Left lung (tissue), 10 donors: ENCODE measurements around the gene MROH7. TPM values are rescaled to one million over a fixed set of nuclear protein-coding genes. Genes with fewer than 3 reads are reported as not detected.
"Not testable (repeated sequence)": the region's sequence is repeated elsewhere in the genome, so short reads cannot be mapped to it uniquely, and the experiment has no call there.

Source experiments
- ATAC-seq: fragments of 200-7000 bp; cut with Tn5 transposase; one replicate; pipeline ENCODE4 v1.9.1; 2020; ENCODE audit warnings: moderate library complexity
- DNase-seq, 4 donors: peaks; one replicate each; pipeline ENCODE4 v3.0.0-alpha.2; 2013 to 2020
- H3K27ac ChIP-seq, 2 donors: fragments of 200-600 bp; sonication (generic) in 1 of 2; one replicate each; pipeline versions ENCODE4 v1.5.0 to v1.8.0; 2020 to 2021
- H3K27me3 ChIP-seq, 2 donors: fragments of 200-600 bp; sonication (generic) in 1 of 2; one replicate each; pipeline versions ENCODE4 v1.5.0 to v1.8.0; 2020 to 2021
- H3K36me3 ChIP-seq, 2 donors: fragments of 200-600 bp; sonication (generic) in 1 of 2; one replicate each; pipeline versions ENCODE4 v1.5.0 to v1.8.0; 2020 to 2021
- H3K4me1 ChIP-seq, 2 donors: fragments of 200-600 bp; one replicate each; pipeline ENCODE4 v1.8.0; 2021
- H3K4me3 ChIP-seq, 2 donors: fragments of 200-600 bp; sonication (generic) in 1 of 2; one replicate each; pipeline versions ENCODE4 v1.5.0 to v1.8.0; 2020 to 2021; ENCODE audit warnings: mild to moderate bottlenecking in 1 of 2
- H3K9me3 ChIP-seq, 2 donors: fragments of 200-600 bp; sonication (generic) in 1 of 2; one replicate each; pipeline versions ENCODE4 v1.5.0 to v1.8.0; 2020 to 2021
- CTCF ChIP-seq, 2 donors: fragments of 200-600 bp; sonication (generic) in 1 of 2; IDR thresholded peaks; one replicate each; pipeline versions ENCODE4 v1.5.0 to v1.8.0; 2021; ENCODE audit warnings: antibody characterized with exemption in 2 of 2
- intact Hi-C, 2 donors: fragments of 100-400 bp; cut with DNase I; formaldehyde crosslinking; loops; one replicate each; pipeline versions ENCODE4 v1.11.2 to v1.14.2; 2022
- polyA plus RNA-seq, 6 donors: library from polyadenylated mRNA; unstranded; fragments of 120-200 nt; gene quantifications; one replicate each; pipeline ENCODE4 v1.2.1, GENCODE V29; 2013; ENCODE audit not compliant: insufficient read length in 6 of 6
- total RNA-seq, 2 donors: library from RNA; stranded (reverse); fragmentation: NEBNext Ultra II Directional; extraction: Animal tissue kit (Norgen Biotek cat#: 25700); gene quantifications; one replicate each; pipeline ENCODE4 v1.2.1, GENCODE V29; 2021
- donor health status: DM: no; HTN: yes; CAD: no.
- donor health status: DM: no; HTN: no; CAD: no.

The MROH7 gene
- total and polyA plus RNA-seq, 8 donors: 0.70 to 16.2 (median 12.8) TPM

DNA sequence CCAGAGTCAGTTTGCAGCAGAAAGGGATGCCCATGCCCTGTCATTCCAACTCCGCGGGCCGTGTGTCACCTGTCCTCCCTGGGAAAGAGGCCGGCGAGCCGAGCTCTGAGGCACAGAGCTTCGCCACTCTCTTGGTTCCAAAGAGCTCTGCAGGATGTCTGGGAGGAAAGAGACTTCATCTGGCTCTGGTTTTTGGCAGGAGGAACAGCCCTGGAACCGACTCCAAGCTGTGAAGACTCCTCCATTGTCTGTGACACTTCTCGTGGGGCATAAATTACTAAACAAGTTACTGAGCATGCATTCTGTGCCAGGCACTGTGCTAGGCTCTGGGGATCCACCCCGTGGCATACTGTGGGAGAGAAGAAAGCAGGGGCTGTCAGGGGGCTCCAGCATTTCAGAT is 14.4 kb upstream of the MROH7 start:
- H3K36me3 ChIP-seq: no peaks in the 10 kb centered on the region
- DNase-seq (no peak), ATAC-seq (no peak)
- H3K27ac ChIP-seq: no peak overlapping the region
- intact Hi-C loops: no loop called here
- TF ChIP-seq CTCF (IDR thresholded peaks at IDR 0.05): no peak
- no peaks in the 10 kb centered on the region for H3K9me3 ChIP-seq
- H3K4me3 ChIP-seq: no peak overlapping the region
- H3K4me1 ChIP-seq: no peaks in the 10 kb centered on the region
- H3K27me3 ChIP-seq: no peaks in the 10 kb centered on the region

- DNase-seq, H3K4me3 ChIP-seq, H3K36me3 ChIP-seq, H3K4me1 ChIP-seq, intact Hi-C loops, H3K9me3 ChIP-seq, H3K27ac ChIP-seq, H3K27me3 ChIP-seq, ATAC-seq: not testable (repeated sequence)
These were observed 5.8 kb upstream of the MROH7 start for GRCh38 chr1:54635804-54636203.

DNA sequence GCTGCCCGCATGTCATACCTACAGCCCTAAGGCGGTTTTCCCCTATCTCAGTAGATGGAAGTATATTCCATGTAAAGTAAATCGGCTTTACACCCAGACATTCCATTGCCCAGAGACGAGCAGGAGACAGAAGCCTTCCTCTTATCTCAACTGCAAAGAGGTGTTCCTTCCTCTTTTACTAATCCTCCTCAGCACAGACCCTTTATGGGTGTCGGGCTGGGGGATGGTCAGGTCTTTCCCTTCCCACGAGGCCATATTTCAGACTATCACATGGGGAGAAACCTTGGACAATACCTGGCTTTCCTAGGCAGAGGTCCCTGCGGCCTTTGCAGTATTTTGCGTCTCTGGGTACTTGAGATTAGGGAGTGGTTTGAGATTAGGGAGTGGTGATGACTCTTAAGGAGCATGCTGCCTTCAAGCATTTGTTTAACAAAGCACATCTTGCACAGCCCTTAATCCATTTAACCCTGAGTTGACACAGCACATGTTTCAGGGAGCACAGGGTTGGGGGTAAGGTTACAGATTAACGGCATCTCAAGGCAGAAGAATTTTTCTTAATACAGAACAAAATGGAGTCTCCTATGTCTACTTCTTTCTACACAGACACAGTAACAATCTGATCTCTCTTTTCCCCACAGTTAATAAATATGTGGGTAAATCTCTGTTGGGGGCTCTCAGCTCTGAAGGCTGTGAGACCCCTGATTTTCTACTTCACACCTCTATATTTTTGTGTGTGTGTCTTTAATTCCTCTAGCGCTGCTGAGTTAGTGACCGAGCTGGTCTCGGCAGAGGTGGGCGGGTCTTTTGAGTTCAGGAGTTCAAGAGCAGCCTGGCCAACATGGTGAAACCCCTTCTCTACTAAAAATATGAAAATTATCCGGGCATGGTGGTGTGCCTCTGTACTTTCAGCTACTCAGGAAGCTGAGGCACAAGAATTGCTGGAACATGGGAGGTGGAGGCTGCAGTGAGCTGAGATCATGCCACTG is 4.8 kb upstream of the MROH7 start:
- DNase-seq, H3K27ac ChIP-seq, H3K9me3 ChIP-seq, H3K36me3 ChIP-seq, H3K27me3 ChIP-seq, H3K4me3 ChIP-seq, intact Hi-C loops, H3K4me1 ChIP-seq: not testable (repeated sequence)
- ATAC-seq: peak; percentile 50

DNA sequence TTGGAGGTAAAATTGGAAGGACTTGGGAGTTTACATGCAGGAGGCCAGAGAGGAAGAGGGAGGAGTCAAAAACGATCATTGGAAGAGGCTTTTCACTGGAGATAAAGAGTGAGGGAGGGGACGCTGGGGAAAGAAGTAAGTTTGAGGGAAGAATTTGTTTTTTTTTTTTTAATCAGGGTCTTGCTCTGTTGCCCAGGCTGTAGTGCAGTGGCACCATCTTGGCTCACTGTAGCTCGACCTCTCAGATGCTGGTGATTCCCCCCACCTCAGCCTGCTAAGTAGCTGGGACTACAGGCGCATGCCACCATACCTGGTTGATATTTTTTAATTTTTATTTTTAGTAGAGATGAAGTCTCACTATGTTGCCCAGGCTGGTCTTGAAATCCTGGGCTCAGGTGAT is 1.2 kb upstream of the MROH7 start:
- intact Hi-C loops: no loop called here
- DNase-seq (no peak), ATAC-seq (no peak)
- H3K36me3 ChIP-seq: no peaks in the 10 kb centered on the region
- TF ChIP-seq CTCF (IDR thresholded peaks at IDR 0.05): no peak
- peaks cover 0 to 24% of the 10 kb centered on the region in 2 donors for H3K9me3 ChIP-seq
- H3K4me1 ChIP-seq: no peaks in the 10 kb centered on the region
- no peaks in the 10 kb centered on the region for H3K27me3 ChIP-seq
- H3K4me3 ChIP-seq: no peak overlapping the region
- no peak overlapping the region for H3K27ac ChIP-seq

GRCh38 chr1:54643736-54644135 is 2.1 kb downstream of the MROH7 start:
- no peaks in the 10 kb centered on the region for H3K36me3 ChIP-seq
- TF ChIP-seq CTCF (IDR thresholded peaks at IDR 0.05): no peak
- H3K4me1 ChIP-seq: no peaks in the 10 kb centered on the region
- H3K9me3 ChIP-seq: peaks cover 0 to 24% of the 10 kb centered on the region in 2 donors
- H3K27me3 ChIP-seq: no peaks in the 10 kb centered on the region
- intact Hi-C loops: no loop called here
- ATAC-seq (no peak), DNase-seq (no peak)
- no peak overlapping the region for H3K27ac ChIP-seq
- no peak overlapping the region for H3K4me3 ChIP-seq

- ATAC-seq (no peak), DNase-seq (peak in 2 of 4 donors; percentile 18 to 42)
- H3K4me3 ChIP-seq: no peak overlapping the region
- H3K36me3 ChIP-seq: no peaks in the 10 kb centered on the region
- intact Hi-C loops: no loop called here
- H3K4me1 ChIP-seq: no peaks in the 10 kb centered on the region
- peaks cover 0 to 24% of the 10 kb centered on the region in 2 donors for H3K9me3 ChIP-seq
- TF ChIP-seq CTCF (IDR thresholded peaks at IDR 0.05): no peak
- no peak overlapping the region for H3K27ac ChIP-seq
- no peaks in the 10 kb centered on the region for H3K27me3 ChIP-seq
These were observed 4.5 kb downstream of the MROH7 start for GRCh38 chr1:54645806-54646676.
